GM15510 (cell line): ENCODE measurements around the gene FBN2.

Experiments used
- POLR2A ChIP-seq: IDR thresholded peaks from 3 replicates; pipeline ENCODE4 v1.6.1; 2011; ENCODE audit warnings: borderline replicate concordance; ENCODE audit not compliant: insufficient read length; ENCODE audit errors: extremely low read depth

Gene FBN2

GRCh38 chr5:128422612-128423011, 115.4 kb downstream of the FBN2 start:
- no peak for TF ChIP-seq POLR2A

- no peak for TF ChIP-seq POLR2A
Observed at GRCh38 chr5:128414469-128414868, 123.6 kb downstream of the FBN2 start.

DNA sequence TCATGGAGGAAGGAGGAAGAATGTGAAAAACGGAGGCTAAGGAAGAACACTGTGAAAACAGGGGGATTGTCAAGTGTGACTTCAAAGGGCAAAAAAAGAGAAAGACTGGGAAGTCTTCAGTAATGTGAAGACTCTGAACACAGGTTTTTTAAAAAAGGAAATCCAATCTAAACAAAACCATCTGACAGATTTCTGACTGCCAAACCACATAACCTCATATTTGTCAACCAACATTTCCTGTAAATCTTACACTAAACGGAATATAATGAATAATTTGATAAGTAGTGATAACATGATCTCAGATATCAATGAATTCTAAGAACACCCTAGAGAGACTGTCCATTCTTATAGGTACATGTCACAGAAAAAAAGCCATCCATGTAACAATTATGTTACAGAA, 124.7 kb downstream of the FBN2 start:
- no peak for TF ChIP-seq POLR2A

- TF ChIP-seq POLR2A: no peak
Observed at GRCh38 chr5:128412145-128412930, 125.7 kb downstream of the FBN2 start.

DNA sequence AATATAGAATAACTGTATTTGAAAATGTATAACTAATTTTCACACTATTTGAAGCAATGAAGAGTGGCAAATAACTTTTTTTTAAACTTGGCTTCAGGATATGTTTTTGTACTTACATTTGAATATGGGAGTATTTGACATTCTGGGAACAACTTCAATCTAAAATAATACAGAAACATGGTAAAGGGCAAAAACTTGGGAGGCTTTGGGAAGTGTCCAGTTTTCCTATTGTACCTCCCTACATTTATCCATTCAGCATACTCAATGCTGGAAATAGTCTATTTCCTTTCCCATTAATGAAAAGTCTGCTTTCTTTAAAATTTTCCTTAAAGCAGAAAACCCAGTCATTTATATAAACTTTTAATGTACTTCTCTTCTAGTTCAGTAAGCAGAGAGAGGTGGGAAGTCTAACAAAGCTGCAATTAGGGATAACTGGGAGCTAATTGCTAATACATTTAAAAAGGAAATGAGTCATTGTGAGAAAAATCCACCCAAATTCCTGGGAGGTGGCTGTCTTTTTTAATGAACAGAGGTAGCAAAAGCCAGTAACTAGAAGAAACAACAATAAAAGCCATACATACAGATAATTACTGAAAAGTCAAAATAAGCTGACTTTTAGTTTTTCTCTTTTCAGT, 128.8 kb downstream of the FBN2 start:
- TF ChIP-seq POLR2A: no peak

GRCh38 chr5:128408622-128409021, 129.4 kb downstream of the FBN2 start:
- no peak for TF ChIP-seq POLR2A

- TF ChIP-seq POLR2A: no peak
Observed at GRCh38 chr5:128407944-128408343, 130.1 kb downstream of the FBN2 start.

- TF ChIP-seq POLR2A: no peak
Observed at GRCh38 chr5:128406803-128407202, 131.2 kb downstream of the FBN2 start.

DNA sequence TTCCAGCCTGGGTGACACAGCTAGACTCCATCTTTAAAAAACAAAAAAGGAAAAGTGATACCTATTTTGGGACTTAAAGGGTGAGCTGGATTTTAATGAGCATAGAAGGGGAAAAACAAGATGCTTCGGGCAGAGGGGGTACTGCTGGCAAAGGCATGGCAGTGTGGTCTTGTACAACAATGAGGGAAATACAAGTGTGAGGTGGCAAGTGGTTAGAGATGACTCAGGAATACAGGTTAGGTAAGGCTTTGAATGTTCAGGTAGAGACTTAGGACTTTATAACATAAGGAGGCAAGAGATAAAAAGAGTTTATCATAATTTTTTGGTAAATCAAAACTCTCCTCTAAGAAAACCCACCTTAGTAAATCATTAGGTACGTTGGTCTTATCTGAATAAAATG, 132.9 kb downstream of the FBN2 start:
- TF ChIP-seq POLR2A: no peak

DNA sequence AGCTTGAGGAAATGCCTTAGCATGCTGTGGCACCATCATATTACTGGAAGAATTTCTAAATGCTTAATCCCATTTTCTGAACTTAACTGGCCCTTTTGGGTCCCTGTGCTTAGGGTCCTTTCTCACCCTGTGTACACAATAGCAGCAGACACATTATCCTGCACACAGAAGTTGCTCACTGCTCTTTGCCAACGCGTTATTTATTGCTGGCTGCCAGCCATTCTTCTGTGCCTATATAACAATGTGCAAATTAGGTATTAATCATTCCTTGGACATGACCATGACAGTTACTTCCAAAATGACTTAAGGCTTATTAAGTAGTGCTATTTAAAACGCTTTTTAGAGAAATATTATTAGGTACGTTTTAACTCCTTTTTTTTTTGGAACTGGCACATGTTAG, 134.7 kb downstream of the FBN2 start:
- TF ChIP-seq POLR2A: no peak

- no peak for TF ChIP-seq POLR2A
Observed at GRCh38 chr5:128402506-128402905, 135.5 kb downstream of the FBN2 start.

GRCh38 chr5:128399111-128399510, 138.9 kb downstream of the FBN2 start:
- no peak for TF ChIP-seq POLR2A

- TF ChIP-seq POLR2A: no peak
Observed at GRCh38 chr5:128397876-128398275, 140.2 kb downstream of the FBN2 start.

DNA sequence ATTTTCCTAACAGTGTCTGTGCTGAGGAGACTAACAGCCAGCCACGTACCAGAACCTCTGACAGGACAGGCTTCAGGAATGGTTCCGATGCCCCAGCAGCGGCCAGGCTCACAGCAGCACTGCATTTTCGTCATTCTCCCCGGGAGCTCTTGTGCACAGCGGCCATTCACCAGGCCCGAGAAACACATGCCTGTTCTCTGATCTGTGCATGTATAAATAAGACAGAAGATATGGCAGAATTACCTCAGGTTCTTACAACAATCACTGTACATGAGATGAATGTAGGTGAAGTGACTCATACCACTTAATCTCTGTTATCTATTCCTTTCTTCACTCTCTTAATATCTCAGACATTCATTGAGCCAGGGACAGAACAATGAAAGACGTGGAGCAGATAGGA, 143.0 kb downstream of the FBN2 start:
- no peak for TF ChIP-seq POLR2A

GRCh38 chr5:128384068-128384467, 154.0 kb downstream of the FBN2 start:
- no peak for TF ChIP-seq POLR2A

- no peak for TF ChIP-seq POLR2A
Observed at GRCh38 chr5:128380337-128380736, 157.7 kb downstream of the FBN2 start.
